ENCODE results near the gene COP1. TPM values are rescaled to one million over a fixed set of nuclear protein-coding genes. Genes with fewer than 3 reads are reported as not detected.

Gene COP1
- total RNA-seq, 1 donor from 2014 or later: 39.1 TPM

DNA sequence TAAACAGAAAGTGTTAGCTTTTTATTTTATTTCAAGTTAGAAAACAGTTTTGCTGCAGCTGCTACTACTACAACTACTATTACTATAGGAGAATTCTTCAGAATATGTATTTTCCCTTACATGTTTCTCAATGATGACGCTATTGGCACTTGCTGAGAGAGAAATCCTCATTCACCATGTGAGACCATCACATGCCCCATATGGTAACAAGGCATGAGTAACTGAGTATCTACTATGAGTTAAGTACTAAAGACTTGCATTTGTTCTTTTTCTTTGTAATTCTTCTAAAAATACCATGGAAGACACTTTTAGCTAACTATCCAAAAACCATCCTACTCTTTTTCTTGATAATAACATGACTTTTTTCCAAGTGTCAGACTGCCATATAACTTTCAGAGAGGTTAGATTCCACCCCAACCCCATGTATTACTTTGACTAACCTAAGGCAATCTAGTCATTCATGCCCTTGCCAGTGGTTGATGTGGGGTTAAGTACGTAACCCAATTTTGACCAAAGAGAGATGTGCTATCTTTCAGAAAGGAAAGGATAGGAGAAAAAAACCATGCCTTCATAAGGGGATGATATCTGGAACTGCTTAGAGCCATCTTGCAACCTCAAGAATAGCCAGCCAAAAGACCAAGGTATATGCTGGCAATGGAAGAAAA, 42.9 kb downstream of the COP1 start:
- Mint-ChIP-seq H3K27me3 (ENCODE audit: unreplicated experiment) (no peaks in the 10 kb centered on the region), H3K9me3 (ENCODE audit: unreplicated experiment) (peaks cover 7% of the 10 kb centered on the region), H3K4me1 (ENCODE audit: unreplicated experiment) (no peaks in the 10 kb centered on the region), H3K36me3 (ENCODE audit: unreplicated experiment) (peaks cover 28% of the 10 kb centered on the region), H3K27ac (ENCODE audit: unreplicated experiment) (no peak overlapping the region), H3K4me3 (ENCODE audit: unreplicated experiment) (no peak overlapping the region)
- TF ChIP-seq, protein P1, sequence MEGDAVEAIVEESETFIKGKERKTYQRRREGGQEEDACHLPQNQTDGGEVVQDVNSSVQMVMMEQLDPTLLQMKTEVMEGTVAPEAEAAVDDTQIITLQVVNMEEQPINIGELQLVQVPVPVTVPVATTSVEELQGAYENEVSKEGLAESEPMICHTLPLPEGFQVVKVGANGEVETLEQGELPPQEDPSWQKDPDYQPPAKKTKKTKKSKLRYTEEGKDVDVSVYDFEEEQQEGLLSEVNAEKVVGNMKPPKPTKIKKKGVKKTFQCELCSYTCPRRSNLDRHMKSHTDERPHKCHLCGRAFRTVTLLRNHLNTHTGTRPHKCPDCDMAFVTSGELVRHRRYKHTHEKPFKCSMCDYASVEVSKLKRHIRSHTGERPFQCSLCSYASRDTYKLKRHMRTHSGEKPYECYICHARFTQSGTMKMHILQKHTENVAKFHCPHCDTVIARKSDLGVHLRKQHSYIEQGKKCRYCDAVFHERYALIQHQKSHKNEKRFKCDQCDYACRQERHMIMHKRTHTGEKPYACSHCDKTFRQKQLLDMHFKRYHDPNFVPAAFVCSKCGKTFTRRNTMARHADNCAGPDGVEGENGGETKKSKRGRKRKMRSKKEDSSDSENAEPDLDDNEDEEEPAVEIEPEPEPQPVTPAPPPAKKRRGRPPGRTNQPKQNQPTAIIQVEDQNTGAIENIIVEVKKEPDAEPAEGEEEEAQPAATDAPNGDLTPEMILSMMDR (IDR thresholded peaks at IDR 0.05): no peak
- DNase-seq (ENCODE audit: extremely low spot score, unreplicated experiment): no peak

DNA sequence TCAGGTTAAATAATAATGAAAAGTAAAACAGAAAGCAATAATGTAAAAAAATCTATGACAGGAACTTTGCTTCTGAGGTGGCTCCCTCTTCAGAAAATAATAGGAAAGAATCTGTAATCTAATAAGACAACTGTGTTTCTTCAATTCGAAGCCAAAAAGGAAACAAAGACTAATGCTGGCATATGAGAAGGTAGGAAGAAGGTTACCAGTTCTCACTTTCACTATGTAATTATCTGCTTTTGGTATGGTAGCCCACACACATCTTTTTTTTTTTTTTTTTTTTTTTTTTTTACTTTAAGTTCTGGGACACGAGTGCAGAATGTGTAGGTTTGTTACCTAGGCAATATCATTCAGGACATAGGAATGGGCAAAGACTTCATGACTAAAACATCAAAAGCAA, 47.1 kb downstream of the COP1 start:
- no peak for DNase-seq (ENCODE audit: extremely low spot score, unreplicated experiment)
- Mint-ChIP-seq H3K4me3 (ENCODE audit: unreplicated experiment) (no peak overlapping the region), H3K4me1 (ENCODE audit: unreplicated experiment) (no peaks in the 10 kb centered on the region), H3K27me3 (ENCODE audit: unreplicated experiment) (no peaks in the 10 kb centered on the region), H3K36me3 (ENCODE audit: unreplicated experiment) (peaks cover 47% of the 10 kb centered on the region), H3K27ac (ENCODE audit: unreplicated experiment) (no peak overlapping the region), H3K9me3 (ENCODE audit: unreplicated experiment) (peaks cover 23% of the 10 kb centered on the region)
- TF ChIP-seq, protein P1 (IDR thresholded peaks at IDR 0.05): no peak

DNA sequence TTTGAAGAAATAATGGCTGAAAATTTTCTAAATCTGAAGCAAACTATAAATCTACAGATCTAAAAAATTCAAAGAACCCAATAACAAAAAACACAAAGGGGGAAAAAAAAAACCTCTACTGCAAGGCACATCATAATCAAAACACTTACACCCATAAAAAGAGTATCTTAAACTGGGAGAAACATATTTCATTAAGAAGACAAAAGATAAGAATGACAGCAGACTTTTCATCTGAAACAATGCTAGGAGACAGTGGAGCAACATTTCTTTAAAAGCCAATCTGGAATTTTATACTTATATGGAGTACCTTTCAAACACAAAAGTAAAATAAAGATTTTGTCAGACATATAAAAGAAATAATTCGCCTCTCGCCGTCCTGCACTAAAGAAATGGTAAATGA, 49.1 kb downstream of the COP1 start:
- TF ChIP-seq, protein P1 (IDR thresholded peaks at IDR 0.05): no peak
- Mint-ChIP-seq H3K4me1 (ENCODE audit: unreplicated experiment) (no peaks in the 10 kb centered on the region), H3K4me3 (ENCODE audit: unreplicated experiment) (no peak overlapping the region), H3K27me3 (ENCODE audit: unreplicated experiment) (no peaks in the 10 kb centered on the region), H3K9me3 (ENCODE audit: unreplicated experiment) (peaks cover 23% of the 10 kb centered on the region), H3K36me3 (ENCODE audit: unreplicated experiment) (peaks cover 52% of the 10 kb centered on the region), H3K27ac (ENCODE audit: unreplicated experiment) (no peak overlapping the region)
- no peak for DNase-seq (ENCODE audit: extremely low spot score, unreplicated experiment)

DNA sequence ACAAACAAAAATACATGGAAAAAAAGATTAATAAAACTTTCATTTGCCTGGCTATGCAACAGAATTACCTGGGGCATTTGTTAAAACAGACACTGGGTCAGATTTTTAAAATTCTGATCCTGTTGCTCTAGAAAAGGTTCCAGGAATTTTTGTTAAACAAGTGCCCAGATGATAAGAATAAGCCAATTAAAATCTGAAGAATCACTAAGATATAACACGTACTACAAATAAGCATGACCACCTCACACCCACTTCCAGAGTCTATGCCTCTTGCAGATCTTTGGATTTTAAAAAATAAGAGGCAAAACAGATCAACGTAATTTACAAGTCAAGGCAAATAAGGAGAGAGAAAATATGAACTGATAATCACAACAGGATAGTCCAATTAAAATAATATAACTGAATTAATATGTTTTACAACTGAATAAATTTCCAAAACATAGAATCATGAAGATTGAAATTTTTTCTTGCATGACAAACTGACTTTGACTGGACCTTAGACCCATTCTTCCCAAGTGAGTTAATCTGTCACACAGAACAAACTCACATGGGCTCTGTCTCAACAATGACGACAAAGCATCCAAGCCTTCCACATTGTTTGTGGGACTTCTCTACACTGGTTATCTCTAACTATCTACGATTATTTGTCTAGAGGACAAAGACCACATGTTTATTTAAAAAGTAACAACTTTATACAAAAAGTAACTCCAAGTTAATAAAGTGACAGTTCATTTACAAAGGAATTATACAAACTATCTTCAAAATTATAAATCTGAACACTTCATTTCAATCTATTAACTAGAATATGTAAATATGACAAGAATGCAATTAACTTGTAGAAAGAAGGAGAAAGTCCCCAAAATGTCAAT, 56.9 kb downstream of the COP1 start:
- no peak overlapping the region for H3K4me3 Mint-ChIP-seq (ENCODE audit: unreplicated experiment)

More for the DNA sequence above, 56.9 kb downstream of the COP1 start:
- peaks cover 10% of the 10 kb centered on the region for H3K4me1 Mint-ChIP-seq (ENCODE audit: unreplicated experiment)
- TF ChIP-seq, protein P1 (IDR thresholded peaks at IDR 0.05): no peak
- no peaks in the 10 kb centered on the region for H3K27me3 Mint-ChIP-seq (ENCODE audit: unreplicated experiment)
- DNase-seq (ENCODE audit: extremely low spot score, unreplicated experiment): no peak
- peaks cover 19% of the 10 kb centered on the region for H3K36me3 Mint-ChIP-seq (ENCODE audit: unreplicated experiment)
- H3K9me3 Mint-ChIP-seq (ENCODE audit: unreplicated experiment): no peaks in the 10 kb centered on the region
- H3K27ac Mint-ChIP-seq (ENCODE audit: unreplicated experiment): no peak overlapping the region

Data from osteocyte (in vitro differentiated cells).